Adipocyte (in vitro differentiated cells): ENCODE measurements around the gene NPTX1.

ENCODE experiments used
- DNase-seq: peaks from one replicate; pipeline ENCODE4 v3.0.0-alpha.2; 2015; ENCODE audit warnings: low read depth
- H3K27me3 ChIP-seq: replicated peaks from 2 replicates; pipeline ENCODE4 v1.7.0; 2013; ENCODE audit warnings: mild to moderate bottlenecking, low read length, moderate library complexity; ENCODE audit not compliant: control insufficient read depth, insufficient read depth
- H3K36me3 ChIP-seq: 2 replicates; pipeline ENCODE4 v1.7.0; 2013; ENCODE audit warnings: low read length, mild to moderate bottlenecking, moderate library complexity; ENCODE audit not compliant: control insufficient read depth, insufficient read depth, severe bottlenecking
- H3K4me1 ChIP-seq: 2 replicates; pipeline ENCODE4 v1.7.0; 2013; ENCODE audit warnings: mild to moderate bottlenecking, low read length, moderate library complexity; ENCODE audit not compliant: control insufficient read depth, insufficient read depth
- H3K4me3 ChIP-seq: 2 replicates; pipeline ENCODE4 v1.7.0; 2013; ENCODE audit warnings: mild to moderate bottlenecking, low read length, moderate library complexity
- H3K9ac ChIP-seq: 2 replicates; pipeline ENCODE4 v1.7.0; 2013; ENCODE audit warnings: mild to moderate bottlenecking, low read length, moderate library complexity
- H3K9me3 ChIP-seq: 2 replicates; pipeline ENCODE4 v1.7.0; 2013; ENCODE audit warnings: mild to moderate bottlenecking, low read length, moderate library complexity; ENCODE audit not compliant: control insufficient read depth

Gene NPTX1

DNA sequence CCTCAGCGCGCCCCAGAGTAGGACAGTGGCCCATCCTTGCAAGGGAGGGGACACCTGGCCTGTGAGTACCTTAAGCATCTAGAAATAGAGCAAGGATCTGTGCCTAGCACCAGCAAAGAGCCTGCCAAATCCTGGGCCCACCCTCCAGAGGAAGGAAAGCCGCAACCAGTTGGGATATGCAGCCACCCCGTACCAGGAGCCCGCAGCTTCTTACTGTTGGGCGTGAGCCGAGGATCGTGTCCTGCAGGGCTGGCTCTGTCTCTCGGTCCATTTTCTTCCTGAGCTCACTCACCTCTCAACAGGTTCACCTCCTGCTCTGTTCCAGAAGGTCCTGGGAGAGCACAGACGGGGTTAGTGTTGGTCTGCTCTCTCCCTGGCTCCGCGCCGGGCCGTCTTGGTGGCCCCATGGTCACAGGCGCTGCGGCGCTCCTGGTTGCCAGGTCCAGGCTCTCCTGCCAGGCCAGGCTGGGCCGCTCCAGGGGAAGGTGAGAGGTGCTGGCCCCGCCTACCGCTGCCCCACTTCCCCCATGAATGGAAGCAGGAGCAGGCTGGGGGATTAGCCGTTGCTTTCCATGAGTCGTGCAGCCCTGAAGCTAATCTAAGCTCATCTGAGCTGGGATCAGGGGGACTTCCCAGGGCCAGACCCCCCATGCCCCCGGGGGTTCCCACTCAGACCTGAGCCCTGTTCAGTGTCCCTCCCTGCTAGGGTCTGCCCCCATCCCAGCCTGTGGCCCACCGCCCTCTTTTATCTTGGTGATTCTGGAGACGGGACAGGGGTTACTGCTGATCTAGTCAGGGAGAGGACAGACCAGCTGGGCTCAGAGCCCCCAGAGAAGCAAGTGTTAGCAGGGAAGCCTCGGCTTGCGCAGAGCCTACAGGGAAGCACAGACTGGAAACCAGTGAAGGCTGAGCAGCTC lies 48.8 kb downstream of the NPTX1 start:
- no peaks in the 10 kb centered on the region for H3K4me1 ChIP-seq
- DNase-seq = no peak
- no peaks in the 10 kb centered on the region for H3K27me3 ChIP-seq
- no peaks in the 10 kb centered on the region for H3K9me3 ChIP-seq
- H3K36me3 ChIP-seq = peaks cover 10% of the 10 kb centered on the region
- no peak overlapping the region for H3K9ac ChIP-seq
- H3K4me3 ChIP-seq = no peak overlapping the region

DNA sequence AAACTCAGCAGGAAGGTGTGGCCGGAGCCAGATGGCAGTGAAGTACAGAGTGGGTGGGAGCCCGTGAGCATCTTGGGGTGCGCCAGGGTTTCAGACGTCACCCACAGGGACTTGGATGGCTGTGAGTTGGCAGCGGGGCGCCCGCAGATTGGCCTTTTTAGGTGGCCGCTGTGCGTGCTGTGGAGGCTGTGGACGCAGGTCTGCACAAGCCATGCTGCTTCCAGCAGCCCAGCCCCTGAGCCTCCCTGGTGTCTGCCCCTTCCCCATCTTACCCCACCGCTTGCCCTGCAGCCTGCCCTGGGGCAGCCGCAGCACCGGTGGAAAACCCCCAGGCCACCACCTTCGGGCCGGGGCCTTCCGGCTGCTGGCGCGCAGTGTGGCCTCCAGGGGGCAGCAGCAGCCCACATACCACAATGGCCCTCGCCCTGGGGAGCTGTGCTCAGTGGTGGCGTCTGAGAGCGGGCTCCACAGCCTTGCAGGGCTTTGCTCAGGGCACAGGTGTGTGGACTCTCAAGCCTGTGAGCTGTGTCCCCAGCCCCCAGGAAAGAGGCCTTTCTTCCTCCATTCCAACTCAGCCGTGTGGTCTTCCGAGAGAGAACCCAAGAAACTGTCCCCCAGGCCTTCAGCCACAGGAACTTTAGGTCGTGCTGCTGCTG lies 49.6 kb downstream of the NPTX1 start:
- Histone ChIP-seq H3K4me3 (no peak overlapping the region), H3K9ac (no peak overlapping the region), H3K27me3 (no peaks in the 10 kb centered on the region), H3K9me3 (no peaks in the 10 kb centered on the region), H3K4me1 (no peaks in the 10 kb centered on the region), H3K36me3 (peaks cover 10% of the 10 kb centered on the region)
- DNase-seq = peak; percentile 83

DNA sequence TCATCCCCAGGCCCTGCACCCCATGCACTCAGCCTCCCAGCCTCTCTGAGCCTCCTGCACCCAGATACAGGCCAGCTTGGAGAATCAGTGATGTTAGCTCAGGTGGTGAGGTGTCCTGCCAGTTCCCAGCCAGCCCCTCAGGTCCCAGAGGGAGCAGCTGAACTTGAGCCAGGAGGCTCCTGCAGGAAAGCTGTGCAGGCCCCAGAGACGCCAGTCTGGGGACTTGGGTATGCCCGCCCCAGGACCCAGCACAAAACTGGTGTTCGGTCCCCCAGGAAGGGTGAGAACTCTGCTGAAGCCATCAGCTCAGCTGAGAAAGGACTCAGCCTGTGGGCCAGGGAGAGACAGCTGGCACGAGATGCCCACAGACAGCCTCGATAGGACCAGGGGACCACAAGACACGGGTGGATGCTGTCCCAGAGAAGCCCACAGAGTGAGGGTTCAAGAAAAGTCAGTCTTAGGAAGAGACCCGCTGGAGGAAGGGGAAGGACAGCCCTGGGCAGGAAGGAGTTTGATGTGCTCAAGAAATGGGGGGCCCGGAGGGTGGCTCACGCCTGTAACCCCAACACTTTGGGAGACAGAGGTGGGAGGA lies 50.5 kb downstream of the NPTX1 start:
- Histone ChIP-seq H3K9ac (no peak overlapping the region), H3K36me3 (peaks cover 10% of the 10 kb centered on the region), H3K9me3 (no peaks in the 10 kb centered on the region), H3K4me3 (no peak overlapping the region), H3K4me1 (no peaks in the 10 kb centered on the region), H3K27me3 (no peaks in the 10 kb centered on the region)
- no peak for DNase-seq

DNA sequence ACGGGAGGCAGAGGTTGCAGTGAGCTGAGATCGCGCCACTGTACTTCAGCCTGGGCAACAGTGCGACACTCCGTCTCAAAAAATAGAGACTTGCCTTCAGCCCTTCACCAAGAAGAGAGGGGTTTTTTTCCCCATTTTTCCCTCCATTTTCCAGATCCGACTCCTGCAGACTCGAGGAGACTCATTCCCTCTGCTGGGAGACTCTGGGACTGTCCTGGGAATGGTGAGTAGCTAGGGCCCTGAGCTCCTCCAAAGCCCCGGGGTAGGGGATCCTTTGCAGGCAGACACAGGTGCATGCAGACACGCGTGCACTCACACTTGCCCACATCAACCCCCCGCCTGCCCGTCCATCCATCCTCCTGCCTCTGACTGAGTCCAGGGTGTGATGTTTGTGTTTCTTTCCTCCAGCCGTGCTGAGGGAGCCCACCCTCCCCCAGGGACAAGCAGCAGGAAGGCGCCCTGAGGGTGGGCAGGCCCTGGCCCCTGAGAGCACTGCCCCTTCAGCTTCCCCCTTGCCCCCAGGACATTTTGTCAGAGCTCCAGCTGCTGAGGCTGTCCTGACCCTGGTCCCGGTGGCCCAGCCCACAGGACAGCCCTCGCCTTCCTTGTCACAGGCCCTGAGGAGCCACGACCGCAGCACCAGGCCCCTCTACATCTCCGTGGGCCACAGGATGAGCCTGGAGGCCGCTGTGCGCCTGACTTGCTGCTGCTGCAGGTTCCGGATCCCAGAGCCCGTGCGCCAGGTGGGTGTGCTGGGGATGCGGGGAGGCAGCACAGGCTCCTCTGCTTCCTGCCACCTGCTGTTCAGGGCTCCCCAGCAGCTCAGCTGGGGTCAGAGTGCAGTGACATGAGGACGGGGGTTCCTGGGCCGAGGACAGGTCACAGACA lies 51.3 kb downstream of the NPTX1 start:
- Histone ChIP-seq H3K4me1 (no peaks in the 10 kb centered on the region), H3K9me3 (no peaks in the 10 kb centered on the region), H3K4me3 (no peak overlapping the region), H3K36me3 (peaks cover 12% of the 10 kb centered on the region), H3K27me3 (no peaks in the 10 kb centered on the region), H3K9ac (no peak overlapping the region)
- DNase-seq = no peak

DNA sequence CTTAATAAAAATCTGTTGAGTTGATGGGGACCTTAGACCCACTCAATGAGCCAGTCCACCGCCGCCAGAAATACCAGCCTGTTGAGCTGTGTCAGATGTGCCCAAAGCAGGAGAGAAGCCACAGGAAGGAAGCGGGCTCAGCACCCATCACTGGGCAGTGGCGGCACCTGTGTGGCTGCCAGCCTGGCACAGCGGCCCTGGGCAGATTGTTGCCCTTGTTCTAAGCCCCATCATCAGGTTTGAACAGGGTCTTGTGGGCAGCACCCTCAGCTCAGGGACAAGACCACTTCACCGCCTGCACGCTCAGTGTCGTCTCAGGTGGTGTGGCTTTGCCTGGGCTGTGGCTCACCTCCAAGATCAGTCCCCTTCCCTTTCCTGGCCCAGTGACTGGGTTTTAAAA lies 52.1 kb downstream of the NPTX1 start:
- Histone ChIP-seq H3K4me1 (no peaks in the 10 kb centered on the region), H3K9me3 (no peaks in the 10 kb centered on the region), H3K4me3 (no peak overlapping the region), H3K36me3 (peaks cover 15% of the 10 kb centered on the region), H3K27me3 (no peaks in the 10 kb centered on the region), H3K9ac (no peak overlapping the region)
- DNase-seq = no peak

DNA sequence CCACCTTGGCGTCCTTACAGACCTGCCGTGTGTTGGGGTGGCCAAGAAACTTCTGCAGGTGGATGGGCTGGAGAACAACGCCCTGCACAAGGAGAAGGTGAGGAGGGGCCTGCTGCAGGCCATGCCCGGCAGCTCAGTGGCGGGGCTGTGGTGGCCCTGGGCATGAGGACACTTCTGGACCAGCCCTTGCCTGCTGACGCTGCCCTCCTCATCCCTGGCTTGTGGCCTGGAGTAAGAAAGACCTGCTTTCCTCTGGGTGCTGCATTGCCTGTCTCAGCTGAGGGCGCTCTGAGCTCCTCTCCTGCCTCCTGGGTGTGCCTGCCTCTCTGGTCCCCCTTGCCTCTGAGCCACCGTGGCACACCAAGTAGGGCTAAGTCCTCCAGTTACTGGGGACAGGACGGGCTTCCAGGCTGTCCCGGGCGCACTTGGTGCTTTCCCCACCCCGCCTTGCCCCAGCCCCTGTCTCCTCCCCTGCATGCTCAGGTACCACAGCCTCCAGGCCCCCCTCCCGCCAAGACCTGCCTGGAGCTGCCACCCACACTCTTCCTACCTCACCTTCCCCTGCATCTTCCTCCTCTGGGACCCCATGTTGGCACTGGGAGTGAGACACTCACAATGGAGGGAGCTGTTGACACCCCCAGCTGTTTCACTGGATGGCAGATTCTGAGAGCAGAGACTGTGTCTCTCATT lies 52.7 kb downstream of the NPTX1 start:
- no peak for DNase-seq
- no peaks in the 10 kb centered on the region for H3K9me3 ChIP-seq
- peaks cover 12% of the 10 kb centered on the region for H3K36me3 ChIP-seq
- no peaks in the 10 kb centered on the region for H3K27me3 ChIP-seq
- H3K4me1 ChIP-seq = no peaks in the 10 kb centered on the region
- H3K9ac ChIP-seq = no peak overlapping the region
- no peak overlapping the region for H3K4me3 ChIP-seq

DNA sequence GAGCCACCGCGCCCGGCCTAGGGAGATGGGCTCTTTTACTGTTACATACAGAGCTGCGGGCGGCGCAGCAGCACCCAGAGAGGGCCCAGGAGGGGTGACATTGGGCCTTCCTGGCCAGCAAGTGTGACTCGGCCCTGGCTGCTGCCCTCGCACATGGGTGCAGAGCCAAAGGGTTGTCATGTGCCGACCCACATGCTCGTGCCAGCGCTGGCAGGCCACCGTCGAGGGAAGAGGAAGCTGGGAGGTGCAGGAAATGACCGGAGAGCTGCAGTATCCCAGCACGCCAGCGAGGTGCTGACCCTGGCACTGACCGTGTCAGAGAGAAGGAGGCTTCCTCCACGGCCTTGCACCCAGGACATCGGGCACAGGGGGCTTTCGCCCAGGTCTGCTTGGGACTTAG lies 53.4 kb downstream of the NPTX1 start:
- Histone ChIP-seq H3K4me3 (no peak overlapping the region), H3K4me1 (no peaks in the 10 kb centered on the region), H3K9ac (no peak overlapping the region), H3K9me3 (no peaks in the 10 kb centered on the region), H3K36me3 (peaks cover 9% of the 10 kb centered on the region), H3K27me3 (no peaks in the 10 kb centered on the region)
- no peak for DNase-seq

DNA sequence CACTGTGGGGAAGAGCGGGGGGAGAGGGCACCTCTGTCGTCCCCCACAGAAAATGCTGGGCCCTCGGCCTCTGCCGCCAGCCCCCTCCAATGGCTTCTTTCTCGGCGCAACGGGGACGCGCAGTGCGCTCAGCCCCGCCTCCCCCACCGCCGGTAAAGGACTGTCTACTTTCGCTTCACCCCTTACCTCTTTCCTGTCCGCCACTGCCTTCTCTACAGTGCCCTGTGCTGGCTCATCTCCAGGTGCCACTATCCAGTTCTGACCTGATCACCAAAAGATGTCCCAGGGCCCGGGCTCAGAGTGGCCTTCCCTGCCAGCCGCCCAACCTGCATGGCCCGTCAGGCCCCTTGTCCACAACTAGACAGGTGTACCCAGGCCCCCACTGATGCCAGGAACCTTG lies 54.1 kb downstream of the NPTX1 start:
- no peak for DNase-seq
- no peaks in the 10 kb centered on the region for H3K4me1 ChIP-seq
- H3K9ac ChIP-seq = no peak overlapping the region
- H3K27me3 ChIP-seq = no peaks in the 10 kb centered on the region
- no peak overlapping the region for H3K4me3 ChIP-seq
- H3K36me3 ChIP-seq = peaks cover 9% of the 10 kb centered on the region
- no peaks in the 10 kb centered on the region for H3K9me3 ChIP-seq

DNA sequence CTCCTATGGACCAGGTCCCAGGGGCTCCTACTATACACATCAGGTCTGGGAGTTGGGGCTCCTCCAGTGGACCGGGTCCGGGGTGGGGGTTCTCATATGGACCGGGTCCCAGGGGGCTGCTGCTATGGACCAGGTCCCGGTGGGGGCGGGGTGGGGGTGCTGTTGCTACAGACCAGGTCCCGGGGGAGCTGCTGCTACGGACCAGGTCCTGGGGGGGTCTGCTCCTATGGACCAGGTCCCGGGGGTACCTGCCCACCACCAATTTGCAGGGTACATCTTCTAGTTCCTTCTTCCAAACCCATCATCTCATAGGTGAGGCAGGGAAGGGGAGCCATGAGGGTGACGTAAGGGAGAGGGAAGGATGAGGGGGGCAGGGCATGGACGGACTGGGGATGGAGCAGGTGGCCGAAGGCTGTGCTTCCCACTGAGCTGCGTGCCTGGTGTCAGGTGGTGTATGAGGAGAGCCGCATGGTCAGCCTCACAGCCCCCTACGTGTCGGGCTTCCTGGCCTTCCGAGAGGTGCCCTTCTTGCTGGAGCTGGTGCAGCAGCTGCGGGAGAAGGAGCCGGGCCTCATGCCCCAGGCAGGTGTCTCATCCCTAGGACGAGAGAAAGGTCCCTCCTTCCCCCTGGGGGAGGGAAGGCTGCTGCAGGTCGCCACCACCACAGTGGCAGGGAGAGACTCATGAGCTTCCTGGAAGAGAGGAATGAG lies 54.9 kb downstream of the NPTX1 start:
- Histone ChIP-seq H3K27me3 (no peaks in the 10 kb centered on the region), H3K36me3 (peaks cover 9% of the 10 kb centered on the region), H3K9ac (no peak overlapping the region), H3K4me3 (no peak overlapping the region), H3K9me3 (no peaks in the 10 kb centered on the region), H3K4me1 (no peaks in the 10 kb centered on the region)
- no peak for DNase-seq

DNA sequence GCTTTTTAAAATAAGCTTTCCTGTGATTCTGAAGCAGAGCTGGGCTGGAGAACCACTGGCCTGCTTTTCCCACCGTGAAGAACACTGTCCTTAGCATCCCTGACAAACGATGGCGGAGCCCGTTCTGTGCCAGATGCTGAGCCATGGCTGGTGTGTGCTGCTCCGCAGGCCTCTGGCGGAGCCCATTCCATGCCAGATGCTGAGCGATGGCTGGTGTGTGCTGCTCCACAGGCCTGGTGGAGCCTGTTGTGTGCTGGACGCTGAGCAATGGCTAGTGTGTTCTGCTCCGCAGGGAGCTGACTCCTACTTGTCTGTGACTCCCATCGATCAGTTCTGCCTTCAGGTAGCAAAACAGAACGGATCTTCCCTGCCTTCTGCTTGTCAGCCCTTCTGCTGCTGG lies 57.2 kb downstream of the NPTX1 start:
- H3K9me3 ChIP-seq = no peaks in the 10 kb centered on the region
- peaks cover 8% of the 10 kb centered on the region for H3K4me1 ChIP-seq
- H3K27me3 ChIP-seq = no peaks in the 10 kb centered on the region
- H3K36me3 ChIP-seq = peaks cover 9% of the 10 kb centered on the region
- no peak overlapping the region for H3K9ac ChIP-seq
- H3K4me3 ChIP-seq = no peak overlapping the region
- DNase-seq = no peak
